Hepatic stellate cell (primary cell): ENCODE data around the gene GRK3.

Experiments
- DNase-seq: peaks from one replicate; pipeline ENCODE4 v3.0.0; 2011; ENCODE audit warnings: low spot score

GRK3 gene

DNA sequence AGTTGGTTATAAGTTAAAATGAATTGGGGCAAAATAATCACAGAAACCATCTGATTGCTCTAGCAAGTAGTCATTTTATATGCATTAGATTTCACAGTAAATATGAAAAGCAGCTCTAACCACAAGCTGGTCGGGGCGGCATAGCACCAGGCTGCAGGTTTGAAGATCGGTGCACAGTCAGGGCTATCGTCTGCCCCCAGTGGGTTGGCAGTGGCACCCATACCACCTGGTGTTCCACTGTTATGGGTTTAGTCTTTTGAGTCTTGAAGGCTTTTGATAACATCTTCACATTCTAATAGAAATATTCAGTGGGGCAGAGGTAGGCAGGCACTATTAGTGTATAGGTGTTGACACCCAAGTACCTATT lies 62.1 kb downstream of the GRK3 start:
- DNase-seq, result no peak

DNA sequence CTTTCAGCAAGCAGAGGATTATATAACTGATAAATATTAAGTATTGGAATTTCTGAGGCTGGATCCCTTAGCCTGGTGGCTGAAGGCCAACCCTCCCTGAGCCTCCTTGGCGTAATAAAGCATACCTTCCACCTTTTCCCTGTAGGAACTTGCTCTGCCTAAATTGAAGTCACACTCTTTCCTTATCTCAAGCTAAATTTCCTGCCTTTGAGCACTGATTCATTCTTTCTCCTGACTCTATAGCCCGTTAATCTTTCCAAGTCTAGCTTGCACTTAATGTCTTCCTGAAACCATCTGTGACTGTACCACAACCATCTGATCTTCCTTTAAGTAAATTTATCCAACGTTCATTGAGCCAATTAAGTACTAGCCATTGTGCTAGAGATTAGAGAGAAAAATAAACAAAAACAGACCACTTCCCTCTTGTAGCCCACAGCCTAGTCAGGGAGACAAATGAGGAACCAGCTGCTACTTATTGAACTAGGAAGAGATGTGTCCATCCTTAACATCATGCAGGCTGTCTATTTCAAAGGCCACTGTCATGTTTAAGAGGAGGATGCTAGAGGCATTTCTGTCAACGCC lies 62.9 kb downstream of the GRK3 start:
- no peak for DNase-seq

DNA sequence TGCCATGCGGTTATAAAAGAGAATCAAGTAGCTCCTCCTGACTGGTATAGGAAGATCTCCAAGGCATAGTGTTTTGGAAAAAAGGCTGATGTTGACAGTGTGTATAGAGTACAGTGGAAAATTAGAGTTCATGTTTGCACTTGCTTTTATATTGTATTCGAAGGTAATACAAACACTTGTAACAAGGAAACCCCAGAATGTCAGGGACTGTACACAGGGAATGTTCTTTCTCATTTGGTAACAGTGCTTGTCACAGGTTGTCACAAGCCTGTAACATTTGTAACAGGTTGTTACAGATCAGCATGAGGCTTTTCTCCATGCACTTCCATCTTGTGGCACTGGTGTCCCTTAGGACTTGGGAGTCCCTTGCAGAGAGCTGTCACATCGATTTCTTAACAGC lies 64.0 kb downstream of the GRK3 start:
- DNase-seq, result no peak

DNA sequence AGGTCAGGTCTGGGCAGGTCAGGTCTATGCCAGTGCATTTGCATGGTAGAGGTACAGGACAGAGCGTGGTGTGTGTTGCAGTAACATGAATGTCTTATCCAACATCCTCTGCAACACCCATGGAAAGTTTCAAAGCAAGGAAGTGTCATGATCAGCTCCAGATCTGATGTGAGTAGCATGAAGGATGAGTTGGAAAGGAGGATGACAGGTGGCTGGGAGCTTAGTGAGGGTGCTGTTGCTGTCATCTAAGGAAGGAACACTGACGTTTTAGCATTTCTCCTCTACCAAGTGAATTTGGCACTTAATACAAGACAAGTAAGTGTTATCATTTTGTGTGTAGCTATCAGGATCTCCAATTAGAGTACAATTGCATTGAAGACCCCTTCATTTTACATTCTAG lies 65.1 kb downstream of the GRK3 start:
- no peak for DNase-seq

DNA sequence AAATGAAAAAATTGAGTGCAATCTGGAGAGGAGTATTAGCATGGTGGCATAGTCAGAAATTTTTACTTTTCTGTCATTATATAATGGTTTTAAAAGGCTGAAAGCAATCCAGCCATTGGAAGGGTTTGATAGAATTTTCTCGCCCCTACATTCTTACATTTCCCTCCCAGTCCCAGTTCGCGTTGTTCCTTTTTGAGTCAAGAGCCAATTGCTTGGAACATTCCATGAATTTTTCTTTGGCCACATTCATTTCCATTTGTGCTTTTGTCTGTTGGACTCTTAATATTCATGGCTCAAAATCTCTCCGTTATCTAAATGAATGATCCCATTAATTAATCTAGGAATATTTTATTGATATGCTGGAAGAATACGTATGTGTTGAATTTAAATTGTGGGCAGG lies 66.0 kb downstream of the GRK3 start:
- no peak for DNase-seq

DNA sequence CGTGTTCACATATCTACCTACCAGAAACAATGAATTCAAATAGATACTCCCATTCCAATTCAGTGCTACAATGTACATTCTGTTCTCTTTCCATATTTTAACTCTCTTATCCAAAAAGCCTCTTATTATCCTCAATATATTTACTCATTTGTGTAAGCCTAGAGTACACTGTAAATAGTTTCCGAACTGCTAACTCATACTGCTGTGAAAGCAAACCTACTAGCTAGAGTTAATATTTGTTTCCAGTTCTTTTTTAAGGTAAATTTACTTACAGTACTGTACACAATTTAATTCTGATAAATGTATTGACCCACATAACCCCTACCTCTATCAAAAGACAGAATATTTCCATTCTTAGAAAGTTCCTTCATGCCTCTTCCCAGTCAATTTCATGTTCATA lies 71.8 kb downstream of the GRK3 start:
- no peak for DNase-seq

DNA sequence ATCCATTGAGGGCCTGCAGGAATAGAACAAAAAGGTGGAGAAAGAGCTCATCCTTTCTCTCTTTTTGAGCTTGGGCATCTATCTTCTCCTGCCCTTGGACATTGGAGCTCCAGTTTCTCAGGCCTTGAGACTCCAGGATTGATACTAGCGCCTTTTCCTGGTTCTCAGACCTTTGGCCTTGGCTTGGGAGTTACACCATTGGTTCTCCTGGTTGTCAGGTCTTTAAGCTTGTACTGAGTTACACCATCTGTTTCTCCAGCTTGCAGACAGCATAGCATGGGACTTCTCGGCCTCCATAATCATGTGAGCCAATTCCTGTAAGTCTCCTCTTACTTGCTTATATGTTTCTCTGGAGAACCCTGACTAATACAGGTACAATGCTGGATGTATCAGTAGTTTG lies 72.6 kb downstream of the GRK3 start:
- DNase-seq, result no peak

DNA sequence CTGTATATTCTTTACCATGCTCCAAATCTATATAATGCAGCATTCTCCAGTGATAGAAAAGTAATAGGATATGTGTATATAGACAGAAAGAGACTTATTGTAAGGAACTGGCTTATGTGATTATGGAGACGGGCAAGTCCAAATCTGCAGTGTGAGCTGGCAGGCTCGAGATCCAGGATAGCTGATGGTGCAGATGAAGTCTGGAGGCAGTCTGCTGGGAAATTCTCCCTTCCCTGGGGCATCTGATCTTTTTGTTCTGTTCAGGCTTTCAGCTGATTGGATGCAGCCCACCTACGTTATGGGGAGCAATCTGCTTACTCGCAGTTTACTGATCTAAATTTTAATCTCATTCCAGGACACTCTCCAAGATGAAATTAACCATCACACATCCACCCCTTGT lies 73.2 kb downstream of the GRK3 start:
- no peak for DNase-seq

DNA sequence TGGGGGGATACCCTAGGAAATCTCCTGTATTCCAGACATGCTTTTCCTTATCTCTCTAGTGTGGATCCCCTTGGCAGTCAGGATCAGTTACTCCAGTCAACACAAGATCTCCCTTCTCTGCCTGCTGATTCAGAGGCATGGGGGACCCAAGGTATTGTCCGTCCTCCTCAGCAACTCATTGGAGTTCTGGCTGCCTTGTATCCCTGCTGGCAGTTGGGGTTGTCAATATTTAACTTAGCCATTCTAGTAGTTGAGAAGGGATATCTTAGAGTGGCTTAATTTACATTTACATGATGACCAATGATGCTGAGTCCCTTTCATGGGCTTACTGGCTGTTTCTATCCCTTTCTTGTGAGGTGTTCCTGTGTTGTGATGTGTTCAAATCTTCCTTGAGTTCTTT lies 74.2 kb downstream of the GRK3 start:
- DNase-seq, result no peak

DNA sequence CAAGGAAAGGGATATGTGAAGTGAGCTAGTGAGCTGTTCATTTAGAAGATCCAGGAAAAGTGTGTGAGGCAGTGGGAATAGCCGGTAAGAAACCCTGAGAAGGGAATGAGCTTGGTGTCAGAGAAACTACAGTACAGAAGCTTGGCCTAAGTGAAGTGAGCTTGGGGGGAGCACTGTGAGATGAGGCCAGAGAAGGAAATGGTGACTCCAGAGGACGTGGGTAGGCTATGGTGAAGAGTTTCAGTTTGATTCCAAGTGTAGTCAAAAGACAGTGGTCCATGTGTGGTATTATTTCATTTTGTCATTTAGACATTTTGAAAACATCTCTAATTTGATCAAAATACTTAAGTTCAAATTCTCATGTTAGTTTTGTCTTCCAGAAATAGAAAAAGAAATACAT lies 77.2 kb downstream of the GRK3 start:
- DNase-seq, result no peak

DNA sequence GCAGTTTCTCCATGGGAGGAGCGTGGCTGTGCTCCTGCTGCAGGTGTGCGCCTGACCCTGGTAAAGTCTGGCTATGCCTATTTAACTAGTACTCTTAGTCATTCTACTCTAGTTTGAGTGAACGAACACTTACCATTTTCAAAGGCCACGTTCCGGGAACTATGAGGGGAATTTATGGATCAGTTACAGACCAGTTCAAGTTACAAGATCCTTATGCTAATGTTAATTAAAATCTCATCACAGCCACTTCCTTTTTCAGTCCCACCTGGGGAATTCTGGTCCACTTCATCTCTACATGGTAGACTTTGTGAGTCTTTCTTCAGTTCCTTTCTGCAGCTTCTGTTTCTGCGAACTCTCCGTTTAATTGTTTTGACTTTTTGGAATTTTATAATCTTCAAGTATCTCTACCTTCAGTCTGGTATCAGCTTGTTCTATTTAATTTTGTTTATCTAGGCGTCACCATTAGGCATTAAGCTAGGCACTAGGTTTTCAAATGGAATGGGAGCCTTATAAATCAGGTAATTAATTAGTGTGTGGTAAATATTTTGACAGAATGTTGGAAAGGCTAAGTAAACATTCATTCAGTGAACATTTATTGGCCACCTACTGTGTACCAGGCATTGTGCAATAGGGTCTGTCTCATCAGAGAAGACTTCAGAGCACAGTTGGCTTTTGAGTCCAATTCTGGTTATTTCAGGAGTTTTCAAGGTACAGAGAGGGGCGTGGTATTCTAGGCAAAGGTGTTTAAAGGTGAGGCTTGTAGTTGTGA lies 78.9 kb downstream of the GRK3 start:
- no peak for DNase-seq

DNA sequence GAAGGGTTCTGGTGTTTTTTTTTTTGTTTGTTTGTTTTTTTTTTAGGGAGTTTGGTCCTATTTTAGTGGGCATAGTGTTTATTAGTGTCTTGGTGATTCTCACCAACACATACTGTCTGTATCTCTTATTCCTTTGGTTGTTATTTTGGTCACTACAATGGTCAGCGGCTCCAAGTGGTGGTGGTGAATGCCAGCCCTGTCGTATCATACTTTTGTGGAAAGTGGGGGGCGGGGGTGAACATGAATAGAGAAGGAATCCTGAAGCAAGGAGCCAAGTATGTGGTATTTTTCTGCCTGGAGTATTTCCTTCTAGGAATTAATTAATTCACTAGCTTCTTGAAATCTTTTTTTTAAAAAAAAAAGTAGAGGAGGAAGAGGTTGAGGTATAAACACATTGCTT lies 79.6 kb downstream of the GRK3 start:
- DNase-seq, result no peak

DNA sequence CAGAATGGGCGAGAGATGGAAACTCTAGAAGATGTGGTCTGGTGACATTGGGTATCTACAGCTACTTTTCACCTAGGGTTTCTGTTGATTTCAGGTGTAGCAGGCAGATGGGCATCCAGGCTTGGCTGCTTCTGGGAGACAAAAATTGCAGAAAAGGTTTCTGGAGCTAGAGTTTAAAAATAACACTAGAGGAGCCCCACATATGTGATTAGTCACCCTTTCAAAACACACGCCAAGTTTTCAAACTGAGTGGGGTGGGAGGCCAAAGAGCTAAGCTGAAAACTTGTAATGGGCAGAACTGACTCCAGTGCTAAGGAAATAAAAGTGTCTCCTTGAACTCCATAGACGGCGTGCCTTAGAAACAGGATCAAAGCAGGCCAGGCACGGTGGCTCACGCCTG lies 80.8 kb downstream of the GRK3 start:
- DNase-seq, result peak; percentile 26

DNA sequence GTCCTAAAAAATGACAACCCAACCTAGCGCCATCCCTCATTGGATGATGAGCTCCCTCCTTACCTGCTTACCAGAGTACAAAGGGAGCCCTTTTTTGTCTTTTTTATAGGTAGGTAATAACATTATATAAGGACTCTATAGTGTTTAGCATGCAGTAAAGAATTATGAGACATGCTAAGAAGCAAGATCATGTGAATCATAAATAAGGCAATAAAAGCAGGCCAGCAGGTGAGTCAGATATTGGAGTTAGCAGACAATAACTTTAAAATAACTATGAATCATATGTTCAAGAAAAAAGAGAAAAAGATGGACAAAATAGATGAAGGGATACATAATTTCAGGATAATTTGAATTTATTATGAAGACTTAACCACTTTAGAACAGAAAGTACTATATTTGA lies 81.5 kb downstream of the GRK3 start:
- DNase-seq, result no peak

DNA sequence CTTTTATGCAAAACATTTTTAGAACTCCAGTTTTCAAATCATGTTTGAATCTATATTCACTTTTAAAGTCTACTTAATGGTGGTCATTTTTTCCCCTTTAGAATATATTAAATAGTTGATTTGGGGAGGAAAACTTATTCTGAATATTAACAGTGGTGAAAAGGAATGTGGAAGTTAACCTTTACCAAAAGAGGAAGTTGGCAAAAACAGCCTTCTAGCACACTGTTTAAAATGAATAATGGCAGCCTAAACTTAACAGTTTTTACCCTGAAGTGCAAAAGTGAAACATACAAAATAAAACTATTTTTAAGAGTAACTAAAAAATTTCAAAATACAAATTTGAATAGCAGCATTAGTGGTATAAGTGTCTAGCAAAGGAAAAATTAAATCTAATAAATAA lies 86.4 kb downstream of the GRK3 start:
- DNase-seq, result no peak

DNA sequence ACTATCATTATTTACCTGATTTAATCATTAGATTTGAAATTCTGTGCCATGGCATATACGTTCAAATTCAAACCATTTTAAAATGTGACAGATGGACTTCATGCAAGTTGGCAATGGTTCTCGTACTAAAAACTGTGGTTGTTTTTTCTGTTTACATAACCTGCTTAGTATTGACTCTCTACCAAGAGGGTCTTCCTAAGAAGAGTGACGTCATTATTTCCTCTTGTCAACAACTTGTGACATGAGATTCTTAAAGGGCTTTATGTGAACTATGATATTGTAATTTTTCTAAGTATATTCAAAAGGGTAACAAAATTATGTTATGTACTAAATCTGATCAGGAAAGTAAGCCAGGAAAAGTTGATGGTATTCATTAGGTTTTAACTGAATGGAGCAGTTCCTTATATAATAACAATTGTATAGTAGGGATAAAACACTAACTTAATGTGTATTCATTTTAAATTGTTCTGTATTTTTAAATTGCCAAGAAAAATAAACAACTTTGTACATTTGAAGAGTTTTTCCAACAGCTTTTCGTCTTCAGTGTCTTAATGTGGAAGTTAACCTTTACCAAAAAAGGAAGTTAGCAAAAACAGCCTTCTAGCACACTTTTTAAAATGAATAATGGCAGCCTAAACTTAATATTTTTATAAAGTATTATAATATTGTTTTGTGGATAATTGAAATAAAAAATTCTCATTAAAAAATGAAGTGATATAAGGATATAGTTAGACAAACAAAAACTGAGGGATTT lies 87.0 kb downstream of the GRK3 start:
- no peak for DNase-seq

DNA sequence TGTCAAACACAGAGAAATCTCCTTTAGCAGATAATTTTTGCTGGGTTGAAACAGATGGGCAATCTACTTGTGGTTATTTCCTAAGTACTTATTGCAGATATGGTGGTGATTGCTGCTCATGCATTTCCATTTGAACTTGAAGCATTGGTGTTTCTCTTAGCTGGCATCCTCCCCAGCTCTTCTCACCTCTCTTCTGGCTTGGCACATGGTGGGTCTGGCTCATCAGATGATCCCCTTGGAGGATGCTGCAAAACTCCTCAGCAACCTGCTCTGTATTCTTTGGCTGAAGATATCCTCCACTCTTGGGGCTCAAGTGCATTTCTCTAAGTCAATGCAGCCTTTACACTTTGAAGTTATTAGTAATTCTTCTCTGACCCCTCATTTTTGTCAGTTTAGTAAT lies 90.2 kb downstream of the GRK3 start:
- no peak for DNase-seq

DNA sequence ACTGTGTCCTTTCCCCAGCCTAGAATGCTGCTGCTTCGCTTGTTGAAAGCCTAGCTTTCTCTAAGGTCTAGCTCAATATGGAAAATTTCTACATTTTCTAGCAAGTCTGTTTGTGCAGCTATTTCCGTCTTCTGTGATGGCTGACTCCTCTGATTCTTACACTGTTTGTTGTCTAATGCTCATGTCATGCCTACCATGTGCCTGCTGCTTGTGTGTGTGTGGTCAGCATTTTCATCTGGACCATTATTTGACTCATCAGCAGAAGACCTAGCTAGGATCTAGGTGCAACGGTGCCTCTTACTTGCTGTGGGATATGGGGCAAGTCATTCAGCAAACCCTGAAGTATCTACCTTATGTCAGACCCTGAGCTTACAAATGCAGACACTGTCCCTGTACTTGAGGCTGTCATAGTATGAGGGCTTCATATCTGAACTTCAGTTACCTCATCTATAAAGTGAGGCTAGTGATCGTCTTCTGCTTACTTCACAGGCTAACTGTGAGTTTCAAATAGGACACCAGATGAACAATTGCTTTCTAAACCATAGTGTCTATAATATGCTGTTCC lies 91.0 kb downstream of the GRK3 start:
- DNase-seq, result no peak

DNA sequence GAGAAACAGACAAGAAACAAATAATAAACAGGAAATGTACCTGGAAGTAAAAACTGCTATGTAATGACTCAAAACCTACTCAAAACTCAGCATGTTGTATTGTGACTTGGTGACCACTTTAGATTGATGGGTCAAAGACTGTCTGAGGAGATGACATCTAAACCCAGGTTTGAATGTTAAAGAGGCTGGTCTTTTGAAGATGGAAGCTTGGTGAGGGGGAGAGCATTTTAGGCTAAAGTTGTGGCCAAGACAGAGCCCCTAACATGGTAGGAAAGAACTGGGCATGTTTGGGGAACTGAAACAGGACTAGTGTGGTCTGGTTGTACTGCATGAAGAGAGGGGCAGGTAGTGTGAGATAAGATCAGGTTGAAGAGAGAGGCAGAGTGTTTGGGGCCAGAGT lies 92.2 kb downstream of the GRK3 start:
- DNase-seq, result no peak

DNA sequence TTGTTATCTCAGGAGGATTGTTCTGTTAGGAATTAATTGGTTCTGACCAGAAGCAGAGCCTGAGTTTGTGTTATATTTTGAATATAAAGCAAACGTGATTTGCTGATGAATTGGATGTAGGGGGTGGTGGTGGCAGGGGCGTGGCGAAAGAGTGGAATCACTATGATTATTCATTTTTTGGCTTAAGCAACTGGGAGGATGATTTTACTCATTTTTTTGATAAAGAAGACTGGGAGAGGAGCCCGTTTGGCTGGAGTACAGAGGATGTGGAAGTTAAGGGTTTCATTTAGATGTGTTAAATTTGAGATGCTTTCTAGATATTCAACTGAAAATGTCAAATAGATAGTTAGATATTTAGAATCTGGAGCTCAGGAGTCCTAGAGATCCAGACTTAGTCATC lies 94.2 kb downstream of the GRK3 start:
- DNase-seq, result no peak

DNA sequence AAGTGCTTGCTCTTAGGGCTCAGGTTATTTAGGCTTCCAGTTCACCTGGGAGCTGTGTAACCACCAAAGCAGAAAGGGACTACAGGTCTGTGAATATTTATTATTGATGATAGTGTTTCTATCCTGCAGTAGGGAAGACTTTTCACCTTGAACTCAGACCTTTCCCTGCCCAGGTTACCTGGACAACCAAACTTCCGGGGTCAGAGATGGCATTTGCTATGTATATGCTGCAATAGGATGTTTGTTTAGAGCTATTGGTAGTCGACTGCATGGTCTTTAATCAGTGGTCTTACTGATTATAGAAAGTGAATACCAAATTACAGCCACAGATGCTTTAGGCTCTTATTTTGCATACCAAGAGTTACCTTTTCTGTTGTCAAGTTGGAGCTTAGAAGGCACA lies 94.9 kb downstream of the GRK3 start:
- DNase-seq, result no peak

DNA sequence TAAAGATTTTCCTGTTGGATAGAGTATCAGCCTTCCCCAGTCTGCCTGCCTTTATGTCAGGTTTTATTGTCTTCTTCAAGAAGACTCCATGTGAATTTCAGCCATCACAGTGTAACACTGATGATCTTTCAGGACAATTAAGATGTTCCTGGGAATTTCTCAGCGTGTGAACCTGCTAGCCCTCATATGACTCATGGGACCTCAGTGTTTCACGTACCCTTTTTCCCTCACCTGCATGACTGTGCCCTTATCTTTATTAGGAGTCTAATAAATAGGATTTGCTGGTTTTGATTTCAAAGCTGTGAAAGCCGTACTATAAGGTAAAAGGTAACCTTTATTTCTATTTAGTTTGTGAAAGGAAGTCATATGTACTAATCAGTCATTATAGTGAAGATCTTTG lies 95.9 kb downstream of the GRK3 start:
- no peak for DNase-seq

DNA sequence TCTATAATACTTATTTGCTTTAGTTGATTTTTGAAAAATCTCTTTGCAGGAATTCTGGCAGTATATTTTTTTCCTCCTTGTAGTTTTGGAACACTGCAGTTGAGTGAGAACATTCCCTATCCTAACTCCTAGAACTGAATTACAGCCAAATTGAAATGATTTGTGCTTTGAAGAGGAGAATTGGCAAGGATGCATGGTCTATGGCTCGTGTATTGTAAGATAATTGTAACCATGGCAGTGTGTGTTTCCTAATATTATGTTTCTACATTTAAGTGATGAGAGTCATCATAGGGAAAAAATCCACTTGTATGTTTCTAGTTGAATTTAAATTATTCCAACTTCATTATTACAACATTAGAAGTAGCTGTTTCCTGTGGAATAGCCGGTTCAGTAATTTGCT lies 96.6 kb downstream of the GRK3 start:
- no peak for DNase-seq
